BJ (cell line): ENCODE results near the gene MPPED2. TPM values are rescaled to one million over a fixed set of nuclear protein-coding genes. Genes with fewer than 3 reads are reported as not detected.

Source experiments
- CTCF ChIA-PET: fragments of 350-600 bp; formaldehyde crosslinking; extraction: SDS; loops from one replicate; lab custom pipeline; 2021; ENCODE audit warnings: antibody characterized with exemption, inconsistent platforms; lab: Yijun Ruan, JAX
- POLR2A ChIA-PET: fragments of 300-600 bp; sonication (Branson Sonifier 250); formaldehyde crosslinking; extraction: SDS; loops from one replicate; lab custom pipeline; 2021; ENCODE audit warnings: antibody characterized with exemption; lab: Charles Lee
- DNase-seq: peaks from one replicate; pipeline ENCODE4 v3.0.0-alpha.2; 2011; ENCODE audit warnings: low read depth
- H3K27me3 ChIP-seq: 2 replicates; pipeline ENCODE4 v1.6.0; 2011; ENCODE audit warnings: low read length; ENCODE audit not compliant: control insufficient read depth, insufficient read depth
- H3K36me3 ChIP-seq: 2 replicates; pipeline ENCODE4 v1.5.1; 2011; ENCODE audit warnings: low read length; ENCODE audit not compliant: control insufficient read depth, insufficient read depth
- H3K4me3 ChIP-seq: 2 replicates; pipeline ENCODE4 v1.5.1; 2011; ENCODE audit warnings: low read depth, mild to moderate bottlenecking, control low read depth, low read length
- CTCF ChIP-seq: IDR thresholded peaks from 2 replicates; pipeline ENCODE4 v1.5.1; 2011; ENCODE audit warnings: low read depth, mild to moderate bottlenecking, control low read depth, inconsistent platforms, low read length, moderate library complexity; ENCODE audit not compliant: insufficient read depth
- polyA plus RNA-seq: library from polyadenylated mRNA; depleted of rRNA; stranded (reverse); fragments of >200 nt; gene quantifications from 2 replicates; pipeline ENCODE4 v1.2.3, GENCODE V29; 2011

MPPED2 gene
- polyA plus RNA-seq, 1 experiment: not detected

- no peak for TF ChIP-seq CTCF
- Histone ChIP-seq H3K27me3 (no peaks in the 10 kb centered on the region), H3K36me3 (no peaks in the 10 kb centered on the region), H3K4me3 (no peak overlapping the region)
- DNase-seq: no peak
- ChIA-PET CTCF (no interaction called here), POLR2A (no interaction called here)
These were observed 86.2 kb downstream of the MPPED2 start for GRCh38 chr11:30499940-30500339.

- CTCF ChIA-PET: no interaction called here
These were observed 88.6 kb downstream of the MPPED2 start for GRCh38 chr11:30497600-30497999.

GRCh38 chr11:30496935-30497334 lies 89.2 kb downstream of the MPPED2 start:
- no peaks in the 10 kb centered on the region for H3K27me3 ChIP-seq
- CTCF ChIA-PET: no interaction called here
- no peaks in the 10 kb centered on the region for H3K36me3 ChIP-seq
- TF ChIP-seq CTCF: no peak
- no peak for DNase-seq
- POLR2A ChIA-PET: no interaction called here
- no peak overlapping the region for H3K4me3 ChIP-seq

More at GRCh38 chr11:30497600-30497999, 88.6 kb downstream of the MPPED2 start:
- Histone ChIP-seq H3K36me3 (no peaks in the 10 kb centered on the region), H3K4me3 (no peak overlapping the region), H3K27me3 (no peaks in the 10 kb centered on the region)
- no peak for TF ChIP-seq CTCF
- no peak for DNase-seq
- POLR2A ChIA-PET: no interaction called here

- TF ChIP-seq CTCF: no peak
- POLR2A ChIA-PET: no interaction called here
- Histone ChIP-seq H3K27me3 (no peaks in the 10 kb centered on the region), H3K4me3 (no peak overlapping the region), H3K36me3 (no peaks in the 10 kb centered on the region)
- DNase-seq: no peak
- CTCF ChIA-PET: no interaction called here
These were observed 90.7 kb downstream of the MPPED2 start for GRCh38 chr11:30495437-30495836.

GRCh38 chr11:30489511-30489910 lies 96.6 kb downstream of the MPPED2 start:
- TF ChIP-seq CTCF: no peak
- Histone ChIP-seq H3K4me3 (no peak overlapping the region), H3K27me3 (no peaks in the 10 kb centered on the region), H3K36me3 (no peaks in the 10 kb centered on the region)
- no peak for DNase-seq
- CTCF ChIA-PET: no interaction called here
- POLR2A ChIA-PET: no interaction called here
